K562 (cell line): Measurements from ENCODE around the gene ZNRF2.

Experiments used
- CBX8 ChIP-seq: fragments of 200-600 bp; sonication (generic); IDR thresholded peaks from 2 replicates; pipeline ENCODE4 v1.6.1; 2012; ENCODE audit warnings: borderline replicate concordance, mixed run types, low read depth, mild to moderate bottlenecking, moderate library complexity, mixed read lengths, low read length, control low read depth, inconsistent platforms; ENCODE audit not compliant: poor library complexity, severe bottlenecking; ENCODE audit errors: extremely low read depth
- PHB ChIP-seq: fragments of 250-450 bp; sonication (Bioruptor Pico); IDR thresholded peaks from 2 replicates; pipeline ENCODE4 v1.5.0; 2021
- ZBTB11 ChIP-seq, 3 experiments: fragments of 200-800 bp in 1 of 3; fragments of 250-450 bp in 1 of 3; fragments of 450-650 bp in 1 of 3; sonication (Bioruptor Pico) in 1 of 3; sonication (Bioruptor generic) in 1 of 3; formaldehyde crosslinking in 1 of 3; IDR thresholded peaks; 2 replicates each; pipeline versions ENCODE4 v1.6.1 to v1.8.0; 2016 to 2022; ENCODE audit warnings: mild to moderate bottlenecking in 2 of 3, missing genetic modification characterization in 2 of 3, missing compliant biosample characterization in 1 of 3, moderate library complexity in 1 of 3

DNA sequence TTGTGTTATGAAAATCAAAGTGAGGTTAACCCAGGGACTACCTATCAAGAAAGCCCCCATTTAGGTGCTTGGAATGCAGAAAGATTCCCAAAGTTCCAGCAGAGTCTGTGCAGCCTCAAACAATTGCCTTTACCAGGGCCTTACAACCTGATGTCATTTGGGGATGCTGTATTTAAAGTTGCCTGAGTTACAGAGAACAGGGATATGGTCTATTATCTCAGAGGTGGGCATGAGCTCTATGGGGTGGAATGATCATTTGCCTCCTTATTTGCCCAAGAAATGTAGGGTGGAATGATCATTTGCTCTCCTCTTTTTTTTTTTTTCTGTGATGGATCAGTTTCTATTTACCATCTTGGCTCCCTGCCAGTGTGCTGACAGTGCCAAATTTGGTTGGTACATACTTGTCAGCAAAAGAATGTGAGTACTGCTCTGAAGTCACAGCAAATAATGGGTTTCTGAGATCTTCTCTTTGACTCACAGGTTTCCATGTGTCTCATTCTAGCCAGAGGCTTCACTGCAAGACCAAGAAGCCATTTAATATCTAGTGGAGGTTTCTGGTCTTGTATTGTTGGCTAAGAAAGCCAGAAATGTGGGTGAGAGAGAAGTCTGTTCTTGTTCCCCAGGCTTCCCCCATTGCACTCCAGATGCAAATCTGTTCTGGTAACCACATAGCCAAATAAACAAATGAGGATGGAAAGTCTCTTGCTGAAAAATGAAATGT, 45.5 kb upstream of the ZNRF2 start:
- TF ChIP-seq CBX8, result no peak
- no peak for TF ChIP-seq ZBTB11 (CRISPR knock-in tag; IDR thresholded peaks at IDR 0.05)
- no peak for TF ChIP-seq PHB (CRISPR knock-in tag)
